Head of caudate nucleus (tissue), 42 donors: Measurements from ENCODE around the gene MARCKS.
"Not testable (repeated sequence)": the region's sequence is repeated elsewhere in the genome, so short reads cannot be mapped to it uniquely, and the experiment has no call there.

Source experiments
- DNase-seq, 42 donors: peaks; one replicate each; pipeline versions ENCODE4 v3.0.0 to v3.0.0-alpha.2; 2020 to 2021; ENCODE audit warnings: mixed read lengths in 7 of 42
- intact Hi-C: fragments of 100-400 bp; cut with DNase I; formaldehyde crosslinking; loops from one replicate; pipeline ENCODE4 v1.15.0; 2022

Gene MARCKS

DNA sequence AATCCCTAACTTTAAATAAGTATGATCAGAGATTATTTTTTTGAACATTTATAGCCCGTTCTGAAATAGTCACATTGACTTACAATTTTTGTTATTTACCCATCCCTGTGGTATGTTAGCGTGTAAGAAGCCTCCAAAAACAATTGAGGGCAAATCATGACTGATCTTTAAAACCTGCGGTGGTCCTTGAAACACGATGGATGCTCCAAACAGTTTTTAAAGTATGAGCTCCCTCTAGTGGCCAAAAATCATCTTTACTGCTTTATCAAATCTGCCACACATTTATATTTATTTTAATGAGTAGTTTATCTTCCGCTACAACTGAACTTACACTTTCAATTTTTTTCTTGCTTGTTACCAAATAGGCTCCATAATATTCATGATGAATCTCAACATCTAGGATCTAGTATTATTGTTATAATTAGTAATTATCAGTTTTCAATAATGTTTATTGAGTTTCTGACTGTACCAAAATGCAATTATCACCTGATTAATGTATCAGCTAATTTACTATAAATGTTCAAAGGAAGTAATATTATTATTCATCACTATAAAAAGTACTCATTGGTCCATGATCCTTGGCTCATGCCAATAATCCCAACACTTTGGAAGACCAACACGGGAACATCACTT is 52.2 kb downstream of the MARCKS start:
- DNase-seq = peak in 7 of 42 donors; percentile 10 to 58 (median 32)
- intact Hi-C loops = loop anchor here (10.0 kb wide), 1 partner anchor 1125 kb away; no protein-coding TSS in a partner anchor

- intact Hi-C loops, DNase-seq: not testable (repeated sequence)
Observed at GRCh38 chr6:113910285-113910684, 53.1 kb downstream of the MARCKS start.
